ENCODE results near the gene FAM200A.
"Not testable (repeated sequence)": the region's sequence is repeated elsewhere in the genome, so short reads cannot be mapped to it uniquely, and the experiment has no call there.

The FAM200A gene

DNA sequence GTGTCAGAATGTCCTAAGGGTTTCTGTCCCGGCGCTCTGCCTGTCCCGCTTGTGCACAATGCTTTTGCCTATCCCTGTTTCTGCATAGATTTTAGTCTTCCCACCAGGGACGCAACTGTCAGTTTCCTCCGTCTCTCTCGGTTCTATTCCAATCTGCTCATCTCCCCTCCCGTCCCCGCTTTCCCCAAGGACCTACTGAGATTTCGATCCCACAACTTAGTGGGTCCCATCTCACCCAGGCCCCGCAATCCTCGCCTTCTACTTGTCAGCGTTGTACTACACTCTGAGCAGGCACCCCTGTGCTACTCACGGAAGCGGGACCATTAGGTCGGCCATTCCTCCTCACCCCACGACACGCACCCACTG, 6.0 kb upstream of the FAM200A start:
- Histone ChIP-seq H3K4me3 (ENCODE audit: low read depth in 1 of 2, low read length in 2 of 2) (peak overlapping the region; percentile 90 to 93), H3K27ac (ENCODE audit: low read length) (peak overlapping the region; percentile 99), H3K4me1 (ENCODE audit: control insufficient read depth in 1 of 2, insufficient read depth in 2 of 2, low read length in 2 of 2) (peaks cover 0 to 27% of the 10 kb centered on the region in 2 donors), H3K36me3 (ENCODE audit: control insufficient read depth in 1 of 2, insufficient read depth in 2 of 2, low read length in 2 of 2) (peaks cover 37 to 43% of the 10 kb centered on the region in 2 donors), H3K9me3 (ENCODE audit: control insufficient read depth in 1 of 2, low read length in 2 of 2) (no peaks in the 10 kb centered on the region), H3K27me3 (ENCODE audit: low read depth, low read length) (no peaks in the 10 kb centered on the region)

DNA sequence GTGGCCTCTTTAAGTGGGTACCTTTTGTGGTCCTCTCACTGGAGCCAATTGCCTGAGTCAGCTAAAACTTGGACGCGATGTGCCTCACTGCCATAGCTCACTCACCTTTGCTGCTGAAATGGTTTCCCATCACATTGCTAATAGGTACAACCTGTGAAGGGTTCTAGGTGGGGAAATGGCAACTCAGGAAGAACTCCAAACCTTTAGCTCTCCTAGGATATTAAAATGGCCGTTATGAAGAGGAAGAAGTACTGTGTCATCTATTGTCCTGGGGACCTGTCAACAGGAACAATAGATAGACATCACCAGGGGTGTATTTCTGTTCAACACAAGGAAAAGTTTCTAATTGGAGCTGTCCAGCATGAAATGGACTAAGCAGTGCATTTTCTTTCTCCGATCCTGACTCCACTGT, 5.3 kb upstream of the FAM200A start:
- H3K4me3 ChIP-seq (ENCODE audit: low read depth in 1 of 2, low read length in 2 of 2): peak overlapping the region; percentile 90 to 93
- peak overlapping the region; percentile 99 for H3K27ac ChIP-seq (ENCODE audit: low read length)
- H3K9me3 ChIP-seq (ENCODE audit: control insufficient read depth in 1 of 2, low read length in 2 of 2): no peaks in the 10 kb centered on the region
- H3K36me3 ChIP-seq (ENCODE audit: control insufficient read depth in 1 of 2, insufficient read depth in 2 of 2, low read length in 2 of 2): peaks cover 30 to 36% of the 10 kb centered on the region in 2 donors
- H3K27me3 ChIP-seq (ENCODE audit: low read depth, low read length): no peaks in the 10 kb centered on the region
- peaks cover 0 to 27% of the 10 kb centered on the region in 2 donors for H3K4me1 ChIP-seq (ENCODE audit: control insufficient read depth in 1 of 2, insufficient read depth in 2 of 2, low read length in 2 of 2)

DNA sequence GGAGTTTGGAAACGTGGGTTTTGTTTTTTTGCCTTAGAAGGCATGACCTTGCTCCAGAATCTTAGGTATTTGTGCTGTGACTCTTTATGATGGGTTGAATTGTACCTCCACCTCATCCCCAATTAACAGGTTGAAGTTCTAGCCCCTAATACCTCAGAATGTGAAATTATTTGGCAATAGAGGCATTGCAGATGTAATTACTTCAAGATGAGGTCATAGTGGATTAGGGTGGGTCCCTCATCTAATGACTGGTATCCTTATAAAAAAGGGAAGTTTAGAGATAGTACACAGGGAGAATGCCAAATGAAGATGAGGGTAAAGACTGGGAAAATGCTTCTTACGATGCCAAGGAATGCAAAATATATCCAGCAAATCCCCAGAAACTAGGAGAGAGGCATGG, 3.0 kb upstream of the FAM200A start:
- Histone ChIP-seq H3K4me3 (ENCODE audit: low read depth in 1 of 2, low read length in 2 of 2) (no peak overlapping the region), H3K36me3 (ENCODE audit: control insufficient read depth in 1 of 2, insufficient read depth in 2 of 2, low read length in 2 of 2) (peaks cover 10 to 17% of the 10 kb centered on the region in 2 donors), H3K27ac (ENCODE audit: low read length) (no peak overlapping the region), H3K27me3 (ENCODE audit: low read depth, low read length) (no peaks in the 10 kb centered on the region), H3K4me1 (ENCODE audit: control insufficient read depth in 1 of 2, insufficient read depth in 2 of 2, low read length in 2 of 2) (peaks cover 0 to 27% of the 10 kb centered on the region in 2 donors), H3K9me3 (ENCODE audit: control insufficient read depth in 1 of 2, low read length in 2 of 2) (no peaks in the 10 kb centered on the region)

DNA sequence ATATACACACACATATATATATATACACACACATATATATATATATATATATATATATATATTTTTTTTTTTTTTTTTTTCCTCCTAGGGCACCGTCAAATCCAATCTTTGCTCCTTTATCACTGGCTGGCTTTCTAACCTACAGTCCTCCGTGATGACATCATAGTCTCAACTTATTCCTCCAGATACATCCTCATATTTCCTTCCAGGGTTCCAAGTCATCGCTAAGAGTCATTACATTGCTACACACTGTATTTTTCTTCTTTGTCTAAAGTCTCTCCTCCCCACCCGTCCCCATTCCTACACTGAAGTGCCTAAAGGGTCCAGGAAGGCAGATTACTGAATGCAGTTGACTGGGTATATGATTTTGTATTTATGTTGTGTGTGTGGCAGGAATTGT, 1.1 kb upstream of the FAM200A start:
- Histone ChIP-seq H3K4me1 (ENCODE audit: control insufficient read depth in 1 of 2, insufficient read depth in 2 of 2, low read length in 2 of 2) (peaks cover 0 to 22% of the 10 kb centered on the region in 2 donors), H3K27me3 (ENCODE audit: low read depth, low read length) (no peaks in the 10 kb centered on the region), H3K9me3 (ENCODE audit: control insufficient read depth in 1 of 2, low read length in 2 of 2) (no peaks in the 10 kb centered on the region), H3K36me3 (ENCODE audit: control insufficient read depth in 1 of 2, insufficient read depth in 2 of 2, low read length in 2 of 2) (peaks cover 13 to 14% of the 10 kb centered on the region in 2 donors), H3K4me3 (ENCODE audit: low read depth in 1 of 2, low read length in 2 of 2) (no peak overlapping the region), H3K27ac (ENCODE audit: low read length) (no peak overlapping the region)

DNA sequence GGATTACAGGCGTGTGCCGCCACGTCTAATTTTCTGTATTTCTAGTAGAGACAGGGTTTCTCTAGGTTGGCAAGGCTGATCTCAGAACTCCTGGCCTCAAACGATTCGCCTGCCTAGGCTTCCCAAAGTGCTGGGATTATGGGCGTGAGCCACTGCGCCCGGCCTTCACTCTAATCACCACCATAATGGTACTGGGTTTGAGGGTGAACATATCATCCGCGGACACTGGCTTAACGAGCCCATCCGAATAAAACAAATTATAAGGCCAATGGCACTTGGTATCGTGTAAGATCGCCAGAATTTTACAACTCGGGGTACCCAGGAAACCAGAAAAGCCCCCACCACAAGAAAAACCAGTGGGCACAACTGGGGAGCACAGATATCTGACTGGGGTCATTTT, 580 bp downstream of the FAM200A start:
- Histone ChIP-seq H3K4me1 (ENCODE audit: control insufficient read depth in 1 of 2, insufficient read depth in 2 of 2, low read length in 2 of 2) (peaks cover 0 to 9% of the 10 kb centered on the region in 2 donors), H3K4me3 (ENCODE audit: low read depth in 1 of 2, low read length in 2 of 2) (peak overlapping the region; percentile 80 to 97), H3K27ac (ENCODE audit: low read length) (peak overlapping the region; percentile 92), H3K36me3 (ENCODE audit: control insufficient read depth in 1 of 2, insufficient read depth in 2 of 2, low read length in 2 of 2) (peaks cover 19 to 31% of the 10 kb centered on the region in 2 donors), H3K9me3 (ENCODE audit: control insufficient read depth in 1 of 2, low read length in 2 of 2) (peaks cover 0 to 5% of the 10 kb centered on the region in 2 donors), H3K27me3 (ENCODE audit: low read depth, low read length) (no peaks in the 10 kb centered on the region)

DNA sequence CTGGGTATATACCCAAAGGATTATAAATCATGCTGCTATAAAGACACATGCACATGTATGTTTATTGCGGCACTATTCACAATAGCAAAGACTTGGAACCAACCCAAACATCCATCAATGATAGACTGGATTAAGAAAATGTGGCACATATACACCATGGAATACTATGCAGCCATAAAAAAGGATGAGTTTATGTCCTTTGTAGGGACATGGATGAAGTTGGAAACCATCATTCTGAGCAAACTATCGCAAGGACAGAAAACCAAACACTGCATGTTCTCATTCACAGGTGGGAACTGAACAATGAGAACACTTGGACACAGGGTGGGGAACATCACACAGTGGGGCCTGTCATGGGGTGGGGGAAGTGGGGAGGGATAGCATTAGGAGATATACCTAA, 2.4 kb downstream of the FAM200A start:
- not testable (repeated sequence) for H3K27ac ChIP-seq (ENCODE audit: low read length); H3K27me3 ChIP-seq (ENCODE audit: low read depth, low read length); H3K9me3 ChIP-seq (ENCODE audit: control insufficient read depth in 1 of 2, low read length in 2 of 2); H3K4me1 ChIP-seq (ENCODE audit: control insufficient read depth in 1 of 2, insufficient read depth in 2 of 2, low read length in 2 of 2); H3K4me3 ChIP-seq (ENCODE audit: low read depth in 1 of 2, low read length in 2 of 2)
- peaks cover 13 to 24% of the 10 kb centered on the region in 2 donors for H3K36me3 ChIP-seq (ENCODE audit: control insufficient read depth in 1 of 2, insufficient read depth in 2 of 2, low read length in 2 of 2)

DNA sequence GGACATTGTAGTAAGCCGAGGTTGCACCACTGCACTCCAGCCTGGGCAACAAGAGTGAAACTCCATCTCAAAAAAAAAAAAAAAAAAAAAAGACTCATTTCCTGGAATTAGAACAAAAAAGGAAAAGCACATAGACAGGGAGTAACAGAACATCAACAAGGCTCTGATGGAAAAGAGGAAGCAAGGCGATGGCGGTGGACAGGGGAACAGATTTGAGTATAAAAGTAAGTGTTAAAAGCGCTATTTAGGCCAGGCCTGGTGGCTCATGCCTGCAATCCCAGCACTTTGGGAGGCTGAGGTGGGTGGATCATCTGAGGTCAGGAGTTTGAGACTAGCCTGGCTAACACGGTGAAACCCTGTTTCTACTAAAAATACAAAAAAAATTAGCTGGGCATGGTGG, 6.6 kb downstream of the FAM200A start:
- H3K4me3 ChIP-seq (ENCODE audit: low read depth in 1 of 2, low read length in 2 of 2); H3K4me1 ChIP-seq (ENCODE audit: control insufficient read depth in 1 of 2, insufficient read depth in 2 of 2, low read length in 2 of 2); H3K27me3 ChIP-seq (ENCODE audit: low read depth, low read length); H3K27ac ChIP-seq (ENCODE audit: low read length): not testable (repeated sequence)
- Histone ChIP-seq H3K36me3 (ENCODE audit: control insufficient read depth in 1 of 2, insufficient read depth in 2 of 2, low read length in 2 of 2) (peaks cover 9 to 40% of the 10 kb centered on the region in 2 donors), H3K9me3 (ENCODE audit: control insufficient read depth in 1 of 2, low read length in 2 of 2) (peaks cover 10 to 27% of the 10 kb centered on the region in 2 donors)

DNA sequence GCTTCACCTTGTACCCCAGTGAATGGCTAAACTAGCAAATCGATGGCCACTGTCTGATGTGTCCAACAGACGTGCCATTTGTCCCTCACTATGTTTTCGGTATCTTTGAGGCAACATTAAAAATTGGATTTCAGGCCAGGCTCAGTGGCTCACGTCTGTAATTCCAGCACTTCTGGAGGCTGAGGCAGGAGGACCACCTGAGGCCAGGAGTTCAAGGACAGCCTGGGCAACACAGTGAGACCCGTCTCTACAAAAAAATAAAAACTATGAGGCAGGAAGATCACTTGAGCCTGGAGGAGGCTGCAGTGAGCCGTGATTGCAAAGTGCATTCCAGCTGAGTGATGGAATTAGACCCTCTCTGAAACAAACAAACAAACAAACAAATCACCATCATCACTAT, 8.0 kb downstream of the FAM200A start:
- H3K9me3 ChIP-seq (ENCODE audit: control insufficient read depth in 1 of 2, low read length in 2 of 2): peaks cover 10 to 36% of the 10 kb centered on the region in 2 donors
- H3K27me3 ChIP-seq (ENCODE audit: low read depth, low read length): no peaks in the 10 kb centered on the region
- H3K36me3 ChIP-seq (ENCODE audit: control insufficient read depth in 1 of 2, insufficient read depth in 2 of 2, low read length in 2 of 2): peaks cover 9 to 40% of the 10 kb centered on the region in 2 donors
- H3K4me3 ChIP-seq (ENCODE audit: low read depth in 1 of 2, low read length in 2 of 2): no peak overlapping the region
- H3K27ac ChIP-seq (ENCODE audit: low read length): no peak overlapping the region
- no peaks in the 10 kb centered on the region for H3K4me1 ChIP-seq (ENCODE audit: control insufficient read depth in 1 of 2, insufficient read depth in 2 of 2, low read length in 2 of 2)

DNA sequence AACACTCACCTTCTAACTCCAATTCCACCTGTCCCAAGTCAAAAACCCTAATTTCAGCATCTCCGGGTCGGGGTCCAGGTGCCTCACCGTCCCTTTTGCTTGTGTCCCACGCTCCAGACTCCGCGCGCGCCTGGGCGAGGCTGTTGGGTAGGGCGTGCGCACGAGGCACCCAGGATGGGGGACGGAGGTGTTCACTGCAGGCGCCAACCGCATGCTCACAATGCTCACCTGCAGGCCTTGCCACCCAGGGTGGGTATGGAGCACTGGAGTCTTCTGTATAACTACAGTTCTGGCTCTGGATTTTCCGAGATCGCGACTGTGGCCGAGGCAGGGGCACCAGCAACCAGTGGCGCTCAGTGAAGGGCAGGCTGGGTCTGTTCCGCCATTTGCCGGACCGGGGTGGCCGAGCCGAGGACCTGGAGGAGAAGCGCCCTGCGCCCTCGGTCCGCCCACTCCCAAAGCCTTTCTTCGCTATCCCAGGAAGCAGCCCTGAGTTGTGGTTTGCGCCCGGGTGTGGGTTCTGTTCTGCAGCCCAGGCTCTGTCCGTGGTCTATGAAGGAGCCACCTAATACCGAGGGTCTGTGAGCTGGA, 8.7 kb downstream of the FAM200A start:
- Histone ChIP-seq H3K4me3 (ENCODE audit: low read depth in 1 of 2, low read length in 2 of 2) (peak overlapping the region in 1 of 2 donors; percentile 0), H3K4me1 (ENCODE audit: control insufficient read depth in 1 of 2, insufficient read depth in 2 of 2, low read length in 2 of 2) (no peaks in the 10 kb centered on the region), H3K9me3 (ENCODE audit: control insufficient read depth in 1 of 2, low read length in 2 of 2) (peaks cover 10 to 42% of the 10 kb centered on the region in 2 donors), H3K27me3 (ENCODE audit: low read depth, low read length) (no peaks in the 10 kb centered on the region), H3K36me3 (ENCODE audit: control insufficient read depth in 1 of 2, insufficient read depth in 2 of 2, low read length in 2 of 2) (peaks cover 7 to 36% of the 10 kb centered on the region in 2 donors), H3K27ac (ENCODE audit: low read length) (no peak overlapping the region)

DNA sequence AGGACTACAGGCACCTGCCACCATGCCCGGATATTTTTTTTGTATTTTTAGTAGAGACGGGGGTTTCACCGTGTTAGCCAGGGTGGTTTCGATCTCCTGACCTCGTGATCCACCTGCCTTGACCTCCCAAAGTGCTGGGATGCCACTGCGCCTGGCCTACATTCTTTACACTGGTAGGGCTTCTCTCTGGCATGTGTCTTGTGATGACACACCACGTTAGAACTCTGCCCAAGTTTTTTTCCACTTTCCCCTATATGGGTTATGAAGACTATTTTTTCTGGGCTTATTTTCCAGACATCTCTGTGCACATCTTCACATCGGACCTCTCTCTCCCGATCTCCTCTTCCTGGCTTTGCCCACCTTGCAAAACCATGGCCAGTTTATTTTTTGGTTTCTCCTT, 10.7 kb downstream of the FAM200A start:
- Histone ChIP-seq H3K4me1 (ENCODE audit: control insufficient read depth in 1 of 2, insufficient read depth in 2 of 2, low read length in 2 of 2) (no peaks in the 10 kb centered on the region), H3K9me3 (ENCODE audit: control insufficient read depth in 1 of 2, low read length in 2 of 2) (peaks cover 10 to 47% of the 10 kb centered on the region in 2 donors), H3K36me3 (ENCODE audit: control insufficient read depth in 1 of 2, insufficient read depth in 2 of 2, low read length in 2 of 2) (peaks cover 0 to 17% of the 10 kb centered on the region in 2 donors), H3K4me3 (ENCODE audit: low read depth in 1 of 2, low read length in 2 of 2) (no peak overlapping the region), H3K27me3 (ENCODE audit: low read depth, low read length) (no peaks in the 10 kb centered on the region), H3K27ac (ENCODE audit: low read length) (no peak overlapping the region)

DNA sequence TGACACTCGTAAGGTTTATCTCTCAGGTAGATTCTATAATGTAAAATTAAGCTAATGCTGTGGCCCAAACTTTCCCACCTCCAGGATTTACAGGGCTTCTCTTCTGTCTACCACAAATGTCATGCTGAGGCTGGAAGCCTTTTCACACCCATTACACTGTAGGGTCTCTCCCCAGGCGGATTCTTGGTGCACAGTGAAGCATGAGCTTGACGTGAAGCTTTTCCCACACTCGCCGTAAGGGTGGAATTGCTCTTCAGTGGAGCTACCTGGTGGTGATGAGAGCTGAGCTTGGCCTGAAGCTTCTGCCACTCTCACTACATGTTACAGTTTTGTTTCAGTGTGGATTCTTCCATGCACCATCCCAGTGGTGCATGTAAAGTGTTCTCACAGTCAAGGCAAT, 11.4 kb downstream of the FAM200A start:
- H3K4me1 ChIP-seq (ENCODE audit: control insufficient read depth in 1 of 2, insufficient read depth in 2 of 2, low read length in 2 of 2): no peaks in the 10 kb centered on the region
- H3K27ac ChIP-seq (ENCODE audit: low read length): no peak overlapping the region
- no peaks in the 10 kb centered on the region for H3K27me3 ChIP-seq (ENCODE audit: low read depth, low read length)
- H3K4me3 ChIP-seq (ENCODE audit: low read depth in 1 of 2, low read length in 2 of 2): peak overlapping the region in 1 of 2 donors; percentile 38
- H3K36me3 ChIP-seq (ENCODE audit: control insufficient read depth in 1 of 2, insufficient read depth in 2 of 2, low read length in 2 of 2): peaks cover 0 to 16% of the 10 kb centered on the region in 2 donors
- H3K9me3 ChIP-seq (ENCODE audit: control insufficient read depth in 1 of 2, low read length in 2 of 2): peaks cover 10 to 47% of the 10 kb centered on the region in 2 donors

DNA sequence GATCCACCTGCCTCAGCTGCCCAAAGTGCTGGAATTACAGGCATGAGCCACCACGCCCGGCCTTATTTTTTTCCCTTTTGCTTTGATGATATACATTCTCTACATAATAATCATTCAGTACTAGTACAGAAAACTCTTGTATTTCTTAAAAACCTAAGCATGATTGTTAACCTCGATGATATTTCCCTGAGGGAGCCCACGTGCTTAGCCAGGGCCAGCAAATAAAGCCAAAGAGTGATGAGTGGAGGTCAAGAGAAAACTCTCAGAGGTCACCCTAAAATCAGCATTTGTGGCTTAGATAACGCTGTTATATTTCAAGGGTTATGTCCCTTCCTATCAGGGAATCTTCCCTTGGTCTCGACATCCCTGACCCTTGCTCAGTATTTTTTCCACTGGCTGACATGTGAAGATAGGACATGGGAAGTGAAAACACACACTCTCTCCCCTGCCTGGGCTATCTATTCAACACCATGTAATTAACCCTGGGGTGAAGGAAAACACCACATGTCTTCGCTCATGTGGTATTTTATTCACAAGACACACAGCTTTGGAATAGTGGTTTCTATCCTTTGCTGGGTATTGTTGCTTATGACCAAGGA, 12.6 kb downstream of the FAM200A start:
- Histone ChIP-seq H3K27ac (ENCODE audit: low read length) (no peak overlapping the region), H3K27me3 (ENCODE audit: low read depth, low read length) (no peaks in the 10 kb centered on the region), H3K36me3 (ENCODE audit: control insufficient read depth in 1 of 2, insufficient read depth in 2 of 2, low read length in 2 of 2) (peaks cover 0 to 16% of the 10 kb centered on the region in 2 donors), H3K4me3 (ENCODE audit: low read depth in 1 of 2, low read length in 2 of 2) (no peak overlapping the region), H3K9me3 (ENCODE audit: control insufficient read depth in 1 of 2, low read length in 2 of 2) (peaks cover 10 to 57% of the 10 kb centered on the region in 2 donors), H3K4me1 (ENCODE audit: control insufficient read depth in 1 of 2, insufficient read depth in 2 of 2, low read length in 2 of 2) (no peaks in the 10 kb centered on the region)

Data from muscle layer of duodenum (tissue), 2 donors.